NCI-H345 treated with DMSO at 0.1 percent for 48 hours (cell line): Measurements from ENCODE around the gene TRABD.
"Not testable (repeated sequence)": the region's sequence is repeated elsewhere in the genome, so short reads cannot be mapped to it uniquely, and the experiment has no call there.

Experiments
- DNase-seq: peaks from one replicate; lab custom pipeline; 2025; ENCODE audit not compliant: unreplicated experiment; lab: John Stamatoyannopoulos, UW

TRABD gene

DNA sequence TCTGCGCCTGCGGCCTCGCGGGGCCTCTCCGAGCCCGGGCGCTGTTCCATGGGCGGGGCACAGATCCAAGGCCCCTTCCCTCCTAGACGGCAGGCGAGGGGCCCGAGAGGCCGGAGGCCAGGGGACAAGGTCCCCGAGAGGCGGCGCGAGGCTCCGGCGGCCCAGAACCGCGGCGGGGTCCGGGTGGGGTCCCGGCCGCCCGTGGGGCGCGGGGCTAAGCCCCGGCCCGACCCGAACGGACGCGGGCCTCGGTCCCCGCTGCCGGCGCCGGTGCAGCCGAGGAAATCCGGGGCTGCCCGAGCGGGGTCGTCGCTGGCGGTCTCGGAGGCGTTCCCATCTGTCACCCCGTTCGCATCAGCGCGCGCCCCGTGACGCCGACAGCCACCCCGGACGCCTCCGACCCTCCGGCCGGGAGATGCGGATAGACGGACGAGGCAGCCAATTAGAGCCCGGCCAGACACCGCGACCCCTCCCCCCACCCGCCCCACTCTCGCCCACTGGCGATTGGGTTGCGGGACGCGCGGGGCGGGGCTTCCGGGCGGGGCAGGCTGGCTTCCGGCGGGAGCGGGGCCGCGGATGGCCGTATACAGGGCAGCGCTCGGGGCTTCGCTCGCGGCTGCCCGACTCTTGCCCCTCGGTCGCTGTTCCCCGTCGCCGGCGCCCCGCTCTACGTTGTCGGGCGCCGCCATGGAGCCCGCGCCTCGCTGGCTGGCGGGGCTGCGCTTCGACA, 14.9 kb downstream of the TRABD start, which contains the start of gene SELENOO:
Gene SELENOO, plus strand, starts transcription at position 551 of the 730 bp plus-strand sequence. Its CDS starts 26 bp downstream, at position 577.
- peak; percentile 19 for DNase-seq

DNA sequence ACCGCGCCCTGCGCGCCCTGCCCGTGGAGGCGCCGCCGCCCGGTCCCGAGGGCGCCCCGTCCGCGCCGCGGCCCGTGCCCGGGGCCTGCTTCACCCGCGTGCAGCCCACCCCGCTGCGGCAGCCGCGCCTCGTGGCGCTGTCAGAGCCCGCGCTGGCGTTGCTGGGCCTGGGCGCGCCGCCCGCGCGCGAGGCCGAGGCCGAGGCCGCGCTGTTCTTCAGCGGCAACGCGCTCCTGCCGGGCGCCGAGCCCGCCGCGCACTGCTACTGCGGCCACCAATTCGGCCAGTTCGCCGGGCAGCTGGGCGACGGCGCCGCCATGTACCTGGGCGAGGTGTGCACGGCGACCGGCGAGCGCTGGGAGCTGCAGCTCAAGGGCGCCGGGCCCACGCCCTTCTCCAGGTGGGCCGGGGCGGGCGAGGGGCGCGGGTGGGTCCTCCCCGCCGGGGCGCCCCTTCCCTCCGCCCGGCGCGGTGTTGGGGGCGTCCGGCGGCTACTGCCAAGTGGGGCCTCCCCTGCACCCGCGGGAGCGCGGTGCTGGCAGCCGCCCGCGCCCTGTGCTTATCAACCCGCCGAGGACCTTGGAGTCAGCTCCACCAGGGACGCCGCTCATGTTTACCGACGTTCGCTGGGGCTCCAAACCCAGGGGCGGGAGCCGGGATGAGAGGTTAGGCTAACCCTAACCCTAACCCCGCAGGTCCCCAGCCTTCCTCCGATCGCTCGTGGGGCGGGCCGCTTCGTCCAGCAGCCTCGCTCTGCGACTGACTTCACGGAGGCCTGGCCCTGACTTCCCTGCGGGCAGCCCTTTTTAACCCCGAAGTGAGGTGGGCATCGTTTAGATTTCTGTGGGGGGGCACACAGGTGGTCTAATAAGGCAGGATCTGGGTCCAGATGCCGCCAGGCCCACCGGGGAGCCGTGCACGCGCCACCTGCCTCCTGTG, 15.7 kb downstream of the TRABD start:
- no peak for DNase-seq

DNA sequence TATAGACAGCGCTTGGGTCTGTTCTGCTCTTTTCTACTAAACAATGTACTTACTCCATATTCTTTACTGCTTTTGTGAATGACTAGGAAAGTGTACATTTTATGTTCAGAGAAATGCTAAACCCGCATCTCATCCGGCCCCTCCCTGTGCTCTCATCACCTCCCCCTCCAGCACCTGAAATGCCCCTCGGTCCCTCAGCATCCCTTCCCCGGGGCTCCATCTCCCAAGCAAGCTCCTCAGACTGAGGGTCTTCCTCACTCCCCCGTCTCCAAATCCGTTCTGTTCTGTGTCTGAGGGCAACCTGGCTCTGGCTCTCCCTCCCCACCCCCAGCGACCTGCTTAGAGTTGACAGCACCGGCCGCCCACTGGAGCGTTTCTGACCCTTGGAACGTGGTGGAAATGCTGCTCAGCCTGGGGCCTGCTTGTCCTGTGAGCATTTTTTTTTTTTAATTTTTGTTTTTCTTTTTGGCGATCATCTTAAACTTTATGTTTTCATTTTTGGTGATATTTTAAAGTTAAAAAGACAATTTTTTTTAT, 16.5 kb downstream of the TRABD start:
- no peak for DNase-seq

DNA sequence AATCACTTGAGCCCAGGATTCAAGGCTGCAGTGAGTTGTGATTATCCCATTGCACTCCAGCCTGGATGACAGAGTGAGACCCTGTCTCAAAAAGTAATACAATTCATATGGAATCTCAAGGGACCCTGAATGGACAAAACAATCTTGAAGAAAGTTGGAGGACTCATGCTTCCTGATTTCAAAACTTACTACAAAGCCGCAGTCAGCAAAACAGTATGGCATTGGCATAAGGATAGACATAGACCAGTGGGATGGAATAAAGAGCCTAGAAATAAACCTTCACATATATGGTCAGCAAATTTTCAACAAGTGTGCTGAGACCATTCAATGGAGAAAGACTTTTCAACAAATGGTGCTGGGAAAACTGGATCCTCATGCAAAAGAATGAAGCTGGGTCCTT, 17.6 kb downstream of the TRABD start:
- no peak for DNase-seq

DNA sequence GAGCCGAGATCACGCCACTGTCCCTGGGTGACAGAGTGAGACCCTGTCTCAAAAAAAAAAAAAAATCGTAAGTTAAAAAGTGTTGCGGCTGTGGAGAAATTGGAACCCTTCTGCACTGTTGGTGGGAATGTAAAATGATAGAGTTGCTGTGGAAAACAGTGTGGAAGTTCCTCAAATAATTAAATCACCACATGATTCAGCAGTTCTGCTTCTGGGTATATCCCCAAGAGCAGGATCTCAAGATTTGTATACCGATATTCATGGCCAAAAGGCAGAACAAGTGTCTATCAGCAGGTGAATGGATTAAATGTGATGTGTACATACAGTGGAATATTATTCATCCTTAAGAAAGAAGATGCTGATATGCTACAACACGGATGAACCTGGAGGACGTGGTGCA, 18.9 kb downstream of the TRABD start:
- DNase-seq: no peak

DNA sequence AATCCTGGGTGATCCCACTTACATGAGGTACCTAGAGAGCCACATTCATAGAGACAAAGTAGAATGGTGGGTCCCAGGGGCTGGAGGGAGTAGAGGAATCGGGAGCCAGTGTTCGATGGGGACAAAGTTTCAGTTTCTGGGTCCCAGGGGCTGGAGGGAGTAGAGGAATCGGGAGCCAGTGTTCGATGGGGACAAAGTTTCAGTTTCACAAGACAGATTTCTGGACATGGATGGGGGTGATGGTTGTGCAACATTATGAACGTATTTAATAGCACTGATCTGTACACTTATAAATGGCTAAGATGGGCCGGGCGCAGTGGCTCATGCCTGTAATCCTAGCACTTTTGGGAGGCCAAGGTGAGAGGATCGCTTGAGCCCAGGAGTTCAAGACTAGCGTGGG, 19.3 kb downstream of the TRABD start:
- DNase-seq: not testable (repeated sequence)

DNA sequence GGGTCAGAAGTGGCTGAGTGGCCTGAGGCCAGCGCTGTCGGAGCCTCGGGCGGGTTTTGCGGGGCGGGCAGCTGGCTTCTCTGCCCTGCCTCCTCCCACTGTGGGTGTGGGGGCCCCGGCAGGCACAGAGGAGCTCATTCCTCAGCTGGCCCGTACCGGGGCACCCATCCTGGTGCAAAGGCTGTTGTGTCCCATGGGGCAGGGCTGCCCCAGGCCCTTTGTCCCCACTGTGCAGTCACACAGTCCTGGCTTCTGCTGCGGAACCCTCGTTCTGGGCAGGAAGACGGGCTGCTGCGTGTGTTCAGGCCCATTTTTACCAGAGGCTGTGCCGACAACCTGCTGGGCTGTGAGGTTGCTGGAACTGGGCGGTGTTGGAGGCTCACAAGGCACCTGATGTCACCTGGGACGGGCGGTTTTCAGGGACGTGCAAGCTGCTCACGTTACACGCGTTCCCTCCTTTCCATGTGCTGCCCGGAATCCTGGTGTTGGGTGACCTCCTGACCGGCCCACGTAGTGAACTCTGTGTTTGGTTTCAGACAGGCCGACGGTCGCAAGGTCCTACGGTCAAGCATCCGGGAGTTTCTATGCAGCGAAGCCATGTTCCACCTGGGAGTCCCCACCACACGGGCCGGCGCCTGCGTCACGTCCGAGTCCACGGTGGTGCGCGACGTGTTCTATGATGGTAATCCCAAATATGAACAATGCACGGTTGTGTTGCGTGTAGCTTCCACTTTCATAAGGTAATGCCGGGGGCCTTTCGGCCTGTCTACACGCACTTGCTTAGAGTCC, 20.3 kb downstream of the TRABD start:
- DNase-seq: no peak

DNA sequence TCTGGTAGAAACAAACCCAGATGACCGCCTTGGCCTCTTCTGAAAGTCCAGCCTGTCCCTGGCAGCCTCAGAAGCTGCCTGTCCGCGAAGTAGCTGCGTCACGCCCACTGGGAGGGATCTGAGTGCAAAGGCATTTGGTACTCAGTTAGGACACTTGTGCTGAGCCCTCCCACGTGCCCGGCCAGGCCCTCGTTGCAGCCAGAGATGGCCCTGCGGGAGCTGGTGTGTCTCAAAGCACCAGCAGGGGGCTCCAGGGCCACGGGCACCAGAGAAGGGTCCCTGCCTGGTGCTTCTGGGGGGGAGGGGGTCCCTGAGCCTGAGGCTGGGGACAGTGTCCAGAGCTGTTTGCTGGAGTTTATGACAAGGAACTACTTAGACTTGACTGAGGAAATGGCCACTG, 20.9 kb downstream of the TRABD start:
- no peak for DNase-seq

DNA sequence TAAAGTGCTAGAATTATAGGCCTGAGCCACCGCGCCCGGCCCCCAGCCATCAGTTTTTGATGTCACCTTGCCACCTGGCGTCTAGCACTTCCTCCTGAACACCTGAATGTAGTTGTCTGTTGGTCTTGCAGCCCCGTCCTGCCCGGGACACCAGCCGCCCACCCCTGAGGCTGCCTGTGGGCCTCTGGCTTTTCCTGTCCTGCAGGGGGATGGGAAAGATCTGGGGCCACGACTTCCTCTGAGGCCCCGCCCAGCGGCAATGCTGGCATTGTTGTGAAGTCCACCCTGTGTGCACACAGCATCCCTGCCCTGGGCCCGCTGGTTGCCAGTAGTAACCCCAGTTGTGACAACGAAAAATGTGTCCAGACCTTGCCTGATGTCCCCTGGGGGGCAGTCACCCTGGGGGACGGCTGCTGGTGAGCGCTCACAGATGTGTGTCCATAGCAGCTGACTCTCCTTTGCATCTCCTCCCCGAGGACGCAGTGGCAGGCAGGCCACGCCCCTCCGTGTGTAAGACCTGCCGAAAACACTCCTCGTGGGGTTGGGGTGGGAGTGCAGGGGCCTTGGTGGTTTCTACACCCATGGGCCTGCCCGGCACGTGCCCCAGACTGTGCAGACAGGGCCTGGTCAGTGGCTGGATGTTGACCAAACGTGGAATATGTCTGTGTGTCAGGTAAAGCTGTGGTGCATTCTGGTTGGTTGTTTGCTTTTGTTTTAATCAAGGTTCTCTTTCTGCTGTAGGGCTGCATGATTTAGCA, 21.8 kb downstream of the TRABD start:
- DNase-seq: no peak

DNA sequence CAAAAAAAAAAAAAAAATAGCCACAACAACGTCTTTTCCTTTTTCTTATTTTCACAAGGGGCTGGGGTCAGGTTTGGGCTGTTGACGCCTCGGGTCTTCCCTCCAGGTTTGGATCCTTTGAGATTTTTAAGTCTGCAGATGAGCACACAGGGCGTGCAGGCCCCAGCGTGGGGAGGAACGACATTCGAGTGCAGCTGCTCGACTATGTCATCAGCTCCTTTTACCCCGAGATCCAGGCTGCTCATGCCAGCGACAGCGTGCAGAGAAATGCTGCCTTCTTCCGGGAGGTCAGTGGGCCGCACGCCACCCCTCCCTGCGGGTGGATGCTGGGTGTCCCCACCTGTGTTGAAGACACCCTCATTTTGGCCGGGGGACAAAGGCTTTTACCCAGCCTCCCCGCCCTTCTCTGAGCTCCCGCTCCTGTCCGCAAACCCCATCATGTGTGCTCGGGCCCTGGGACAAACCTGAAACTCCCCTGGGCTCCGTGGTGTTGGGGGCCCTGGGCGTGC, 22.8 kb downstream of the TRABD start:
- DNase-seq: no peak

DNA sequence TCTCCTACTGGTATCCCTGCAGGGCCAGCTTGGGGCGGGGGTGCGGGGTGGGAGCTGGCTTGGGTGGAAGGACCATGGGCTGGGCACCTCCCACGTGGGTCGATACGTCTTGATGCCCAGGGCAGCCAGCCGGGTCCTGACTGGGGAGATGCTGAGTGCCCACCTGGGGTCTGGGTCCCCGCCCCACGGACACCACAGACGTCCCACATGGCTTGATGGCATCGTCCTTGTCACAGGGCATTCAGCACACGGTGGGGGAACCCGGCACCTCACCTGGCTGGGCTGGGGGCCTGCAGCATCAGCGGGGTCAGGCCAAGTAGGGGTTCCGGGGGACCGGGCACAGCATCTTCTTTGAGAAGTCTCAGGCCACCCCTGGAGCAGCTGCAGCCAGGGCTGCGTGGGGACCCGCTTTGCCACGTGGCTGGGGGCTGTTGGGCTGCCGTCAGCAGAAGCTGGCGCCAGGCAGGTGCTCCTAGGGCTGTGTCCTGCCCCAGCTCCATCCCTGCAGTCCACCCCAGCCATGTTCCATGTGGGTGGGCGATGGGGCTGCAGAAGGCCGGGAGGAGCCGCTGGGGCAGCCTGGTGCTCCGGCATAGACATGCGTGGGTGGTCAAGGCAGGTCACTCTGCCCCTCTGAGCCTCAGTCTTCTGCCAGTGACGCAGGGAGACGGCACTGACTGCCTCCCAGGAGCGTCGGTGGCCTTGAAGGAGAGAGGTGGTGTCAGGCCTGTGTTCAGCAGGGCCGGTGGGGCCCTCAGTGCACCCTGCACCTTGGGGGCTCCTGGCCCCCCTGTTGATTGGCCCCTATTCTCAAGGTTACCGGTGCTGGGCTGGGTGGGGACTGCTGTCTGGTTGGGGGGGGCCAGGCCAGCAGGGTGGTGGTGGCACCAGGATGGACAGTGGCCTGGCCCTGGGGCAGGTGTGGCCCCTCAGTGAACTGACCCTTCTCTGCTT, 23.5 kb downstream of the TRABD start:
- no peak for DNase-seq

DNA sequence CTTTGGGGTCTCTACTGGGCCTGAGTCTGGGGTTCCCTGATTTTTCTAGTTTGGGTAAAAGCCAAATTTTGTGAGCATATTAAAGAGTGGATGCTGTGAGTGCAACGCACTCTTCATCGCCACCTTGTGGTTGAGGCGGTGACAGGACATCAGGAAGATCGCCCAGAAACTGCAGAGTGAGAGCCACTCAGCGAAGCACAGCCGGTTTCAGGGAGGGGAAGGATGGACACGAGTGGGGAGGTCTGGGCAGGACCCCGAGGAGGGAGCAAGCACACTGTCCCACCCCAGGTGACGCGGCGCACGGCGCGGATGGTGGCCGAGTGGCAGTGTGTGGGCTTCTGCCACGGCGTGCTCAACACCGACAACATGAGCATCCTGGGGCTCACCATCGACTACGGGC, 24.2 kb downstream of the TRABD start:
- DNase-seq: no peak

DNA sequence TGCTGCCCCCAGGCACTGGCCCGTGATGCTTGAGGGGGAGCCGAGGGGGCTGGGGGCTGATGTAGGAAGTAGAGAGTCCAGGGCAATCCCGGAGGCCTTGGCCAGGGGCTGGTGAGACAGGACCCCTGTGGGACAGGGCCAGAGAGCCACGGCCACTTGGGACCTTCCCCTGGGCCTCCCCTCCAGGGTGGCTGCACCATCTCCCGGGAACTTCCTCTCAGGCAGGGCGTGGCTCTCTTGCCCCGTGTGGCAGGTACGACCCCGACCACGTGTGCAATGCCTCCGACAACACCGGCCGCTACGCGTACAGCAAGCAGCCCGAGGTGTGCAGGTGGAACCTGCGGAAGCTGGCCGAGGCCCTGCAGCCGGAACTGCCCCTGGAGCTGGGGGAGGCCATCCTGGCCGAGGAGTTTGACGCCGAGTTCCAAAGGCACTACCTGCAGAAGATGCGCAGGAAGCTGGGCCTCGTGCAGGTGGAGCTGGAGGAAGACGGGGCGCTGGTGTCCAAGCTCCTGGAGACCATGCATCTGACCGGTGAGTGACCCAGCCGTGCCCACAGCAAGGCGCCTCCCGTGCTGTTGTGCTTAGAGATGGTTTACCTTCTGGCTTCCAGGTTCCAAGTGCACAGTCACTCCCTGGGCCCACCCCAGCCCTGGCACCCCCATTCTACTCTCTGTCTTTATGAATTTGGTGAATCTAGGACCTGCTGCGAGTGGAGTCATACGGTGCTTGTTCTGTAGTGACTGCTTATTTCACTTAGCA, 24.8 kb downstream of the TRABD start:
- no peak for DNase-seq

DNA sequence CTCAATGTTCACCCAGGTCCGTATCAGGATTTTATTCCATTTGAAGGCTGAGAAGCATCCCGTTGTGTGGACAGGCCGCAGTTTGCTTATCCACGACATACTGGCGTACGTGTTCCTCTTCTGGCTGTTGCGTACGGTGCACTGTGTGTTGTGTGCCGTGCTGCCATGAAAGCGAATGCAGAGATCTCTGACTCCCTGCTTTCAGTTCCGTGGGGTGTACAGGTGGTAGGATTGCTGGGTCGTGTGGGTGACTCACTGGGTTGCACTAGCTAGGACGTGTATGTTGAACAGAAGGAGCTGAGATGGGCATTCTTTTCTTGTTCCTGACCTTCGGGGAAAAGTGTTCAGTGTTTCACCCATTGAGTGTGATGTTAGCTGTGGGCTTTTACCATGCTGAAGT, 25.4 kb downstream of the TRABD start:
- DNase-seq: no peak

DNA sequence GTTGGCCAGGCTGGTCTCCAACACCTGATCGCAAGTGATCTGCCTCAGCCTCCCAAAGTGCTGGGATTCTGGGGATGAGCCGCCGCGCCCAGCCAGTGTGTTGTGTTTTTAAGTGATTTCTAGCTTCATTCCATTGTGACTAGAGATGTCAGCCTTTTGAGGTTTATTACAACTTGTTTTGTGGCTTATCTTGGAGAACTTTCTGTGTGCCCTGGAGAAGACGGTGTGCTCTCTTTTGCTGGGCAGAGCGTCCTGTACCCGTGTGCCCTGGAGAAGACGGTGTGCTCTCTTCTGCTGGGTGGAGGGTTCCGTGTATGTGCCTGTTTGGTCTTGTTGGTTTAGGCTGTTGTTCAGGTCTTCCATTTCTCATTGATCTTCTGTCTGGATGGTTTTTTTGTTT, 27.6 kb downstream of the TRABD start:
- no peak for DNase-seq

DNA sequence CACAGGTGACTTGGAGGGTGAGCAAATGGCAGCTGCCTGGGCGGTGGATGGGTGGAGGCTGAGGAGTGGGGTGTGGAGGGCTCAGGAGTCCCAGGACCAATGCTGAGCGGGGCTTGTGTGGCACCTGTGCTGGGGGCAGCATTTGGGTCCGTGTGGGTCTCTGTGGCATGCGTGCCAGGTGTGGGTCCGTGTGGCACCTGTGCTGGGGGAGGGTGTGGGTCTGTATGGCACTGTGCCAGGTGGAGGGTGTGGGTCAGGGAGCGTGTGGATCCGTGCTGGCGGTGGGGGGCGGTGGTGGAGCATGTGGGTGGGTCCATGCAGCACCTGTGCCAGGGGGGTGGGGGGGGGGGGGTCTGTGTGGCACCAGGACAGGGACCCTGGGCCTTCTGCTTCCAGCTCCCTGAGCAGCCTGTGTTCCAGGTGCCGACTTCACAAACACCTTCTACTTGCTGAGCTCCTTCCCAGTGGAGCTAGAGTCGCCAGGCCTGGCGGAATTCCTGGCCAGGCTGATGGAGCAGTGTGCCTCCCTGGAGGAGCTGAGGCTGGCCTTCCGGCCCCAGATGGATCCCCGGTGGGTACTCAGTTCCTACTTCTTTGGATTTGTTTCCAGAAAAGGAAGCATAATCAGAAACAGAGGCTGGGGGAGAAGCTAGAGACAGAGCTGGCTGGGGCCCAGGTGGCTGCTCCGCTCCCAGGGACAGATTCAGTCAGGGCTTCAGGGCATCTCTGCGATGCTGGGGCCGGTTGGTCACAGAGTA, 29.8 kb downstream of the TRABD start:
- no peak for DNase-seq

DNA sequence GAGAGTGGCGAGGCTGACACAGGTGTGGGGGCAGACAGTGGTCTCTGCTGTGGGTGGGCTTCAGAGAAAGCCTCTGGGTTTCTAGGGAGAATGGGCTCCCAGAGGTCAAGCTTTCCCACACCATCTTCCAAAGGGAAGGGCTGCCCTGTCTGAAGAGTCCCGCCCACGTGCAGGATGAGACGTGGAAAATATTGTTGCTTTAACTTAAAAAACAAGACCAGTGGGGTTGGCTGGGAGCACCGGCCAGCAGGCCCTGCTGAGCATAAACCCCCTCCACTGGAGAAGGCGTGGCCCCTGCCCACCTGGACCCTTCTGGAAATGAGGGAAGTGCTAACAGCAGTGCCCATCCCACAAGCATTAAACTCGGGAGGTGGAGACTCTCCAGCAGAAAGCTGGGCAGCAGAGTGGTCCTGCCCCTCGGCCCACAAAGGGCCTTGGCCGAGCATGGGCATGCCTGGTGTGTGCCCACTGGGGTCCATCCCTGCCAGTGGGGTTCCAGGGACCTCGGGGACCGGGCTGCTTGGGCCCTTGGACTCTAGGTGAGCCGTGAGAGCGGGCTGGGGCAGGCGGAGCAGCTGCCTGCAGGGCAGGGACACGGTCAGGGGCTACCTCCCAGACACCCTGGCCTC, 30.5 kb downstream of the TRABD start:
- DNase-seq: no peak
